MCF 10A (cell line): ENCODE measurements around the gene ELL2. TPM values are rescaled to one million over a fixed set of nuclear protein-coding genes. Genes with fewer than 3 reads are reported as not detected.
"Not testable (repeated sequence)": the region's sequence is repeated elsewhere in the genome, so short reads cannot be mapped to it uniquely, and the experiment has no call there.

Experiments
- BruUV-seq: library from RNA; stranded (reverse); fragments of 400-500 nt; replicated peaks from 2 replicates; lab custom pipeline; 2021; lab: Mats Ljungman, UMichigan
- CTCF ChIA-PET: fragments of 300-600 bp; sonication (Branson Sonifier 250); formaldehyde crosslinking; extraction: SDS; loops from one replicate; lab custom pipeline; 2021; ENCODE audit warnings: antibody characterized with exemption, inconsistent platforms; lab: Yijun Ruan, JAX
- POLR2A ChIA-PET: fragments of 300-600, 350-650 bp; sonication (Branson Sonifier 250); formaldehyde crosslinking; extraction: SDS; loops from one replicate; lab custom pipeline; 2020; ENCODE audit warnings: antibody characterized with exemption, inconsistent platforms; lab: Yijun Ruan, JAX
- DNase-seq: peaks from one replicate; pipeline ENCODE4 v3.0.0-alpha.2; 2018; ENCODE audit not compliant: unreplicated experiment
- H3K27ac Mint-ChIP-seq: one replicate; pipeline ENCODE4 v1.8.0; 2022; ENCODE audit warnings: mild to moderate bottlenecking, low read depth, mixed read lengths; ENCODE audit not compliant: unreplicated experiment
- H3K27me3 Mint-ChIP-seq: one replicate; pipeline ENCODE4 v1.8.0; 2022; ENCODE audit warnings: mixed read lengths; ENCODE audit not compliant: insufficient read depth, unreplicated experiment
- H3K36me3 Mint-ChIP-seq: one replicate; pipeline ENCODE4 v1.8.0; 2022; ENCODE audit warnings: mild to moderate bottlenecking, moderate library complexity, mixed read lengths; ENCODE audit not compliant: insufficient read depth, unreplicated experiment
- H3K4me1 Mint-ChIP-seq: one replicate; pipeline ENCODE4 v1.8.0; 2022; ENCODE audit warnings: mixed read lengths; ENCODE audit not compliant: insufficient read depth, unreplicated experiment
- H3K4me3 Mint-ChIP-seq: one replicate; pipeline ENCODE4 v1.8.0; 2022; ENCODE audit warnings: mild to moderate bottlenecking, moderate library complexity, mixed read lengths; ENCODE audit not compliant: unreplicated experiment
- H3K9me3 Mint-ChIP-seq: one replicate; pipeline ENCODE4 v1.8.0; 2022; ENCODE audit warnings: mixed read lengths; ENCODE audit not compliant: unreplicated experiment
- intact Hi-C: fragments of 100-400 bp; cut with micrococcal nuclease; formaldehyde crosslinking; loops from 2 replicates; pipeline ENCODE4 v1.14.1; 2022
- total RNA-seq: library from RNA; stranded (reverse); gene quantifications from 2 replicates; pipeline ENCODE4 v1.2.3, GENCODE V29; 2022
- TF ChIP-seq, protein P1 (sequence below): fragments of 200-600 bp; IDR thresholded peaks from one replicate; pipeline ENCODE4 v1.8.0; 2022; ENCODE audit warnings: antibody characterized with exemption, mild to moderate bottlenecking; ENCODE audit not compliant: unreplicated experiment

Gene ELL2
- total RNA-seq, 1 experiment from 2014 or later: 147 TPM

- POLR2A ChIA-PET: interaction anchor here (0.6 to 6.0 kb wide), 8 partner anchors 8 to 480 kb away, joined by 3 to 82 read pairs (median 4); no protein-coding TSS in a partner anchor
- CTCF ChIA-PET: interaction anchor here (0.6 to 2.2 kb wide), 13 partner anchors 11 to 480 kb away, joined by 3 to 14 read pairs (median 4); partner anchors contain the start of genes ELL2 and GLRX
- H3K27ac Mint-ChIP-seq: peak overlapping the region; percentile 99
Observed at GRCh38 chr5:95857185-95857945, 104.3 kb downstream of the ELL2 start.

DNA sequence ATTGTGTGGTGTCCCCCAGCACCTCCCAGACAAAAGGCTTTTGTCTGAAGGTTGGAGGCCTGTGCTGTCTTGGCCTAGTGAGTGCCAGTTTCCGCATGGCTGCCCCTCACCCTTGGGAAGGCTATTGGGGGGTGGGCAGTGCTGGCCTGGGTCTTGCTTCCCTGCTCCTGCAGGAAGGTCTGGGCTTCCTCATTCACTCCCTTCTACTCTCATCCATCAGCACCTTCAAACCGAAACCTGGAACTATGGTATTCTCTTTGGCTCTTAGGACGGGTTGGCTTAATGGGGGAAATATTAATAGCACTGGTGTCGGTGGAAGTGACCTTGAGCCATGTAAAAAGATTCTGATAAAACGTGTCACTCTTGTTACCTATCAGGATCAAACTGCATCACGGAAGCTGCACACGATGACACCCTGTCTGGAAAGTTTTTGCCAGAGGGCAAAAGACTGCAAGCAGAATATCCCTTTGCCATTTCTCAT lies 105.1 kb downstream of the ELL2 start:
- intact Hi-C loops: loop anchor here (5.0 kb wide), 1 partner anchor 651 kb away; no protein-coding TSS in a partner anchor
- ChIA-PET POLR2A (interaction anchor here (0.6 to 6.0 kb wide), 4 partner anchors 68 to 481 kb away, joined by 3 to 82 read pairs (median 3); no protein-coding TSS in a partner anchor), CTCF (interaction anchor here (0.9 to 2.2 kb wide), 9 partner anchors 10 to 488 kb away, joined by 3 to 14 read pairs (median 4); no protein-coding TSS in a partner anchor)
- BruUV-seq: no TSS peak
- Mint-ChIP-seq H3K36me3 (peaks cover 13% of the 10 kb centered on the region), H3K4me1 (peaks cover 37% of the 10 kb centered on the region), H3K4me3 (no peak overlapping the region), H3K27ac (peak overlapping the region; percentile 99), H3K9me3 (no peaks in the 10 kb centered on the region), H3K27me3 (no peaks in the 10 kb centered on the region)
- DNase-seq: no peak
- TF ChIP-seq, protein P1, sequence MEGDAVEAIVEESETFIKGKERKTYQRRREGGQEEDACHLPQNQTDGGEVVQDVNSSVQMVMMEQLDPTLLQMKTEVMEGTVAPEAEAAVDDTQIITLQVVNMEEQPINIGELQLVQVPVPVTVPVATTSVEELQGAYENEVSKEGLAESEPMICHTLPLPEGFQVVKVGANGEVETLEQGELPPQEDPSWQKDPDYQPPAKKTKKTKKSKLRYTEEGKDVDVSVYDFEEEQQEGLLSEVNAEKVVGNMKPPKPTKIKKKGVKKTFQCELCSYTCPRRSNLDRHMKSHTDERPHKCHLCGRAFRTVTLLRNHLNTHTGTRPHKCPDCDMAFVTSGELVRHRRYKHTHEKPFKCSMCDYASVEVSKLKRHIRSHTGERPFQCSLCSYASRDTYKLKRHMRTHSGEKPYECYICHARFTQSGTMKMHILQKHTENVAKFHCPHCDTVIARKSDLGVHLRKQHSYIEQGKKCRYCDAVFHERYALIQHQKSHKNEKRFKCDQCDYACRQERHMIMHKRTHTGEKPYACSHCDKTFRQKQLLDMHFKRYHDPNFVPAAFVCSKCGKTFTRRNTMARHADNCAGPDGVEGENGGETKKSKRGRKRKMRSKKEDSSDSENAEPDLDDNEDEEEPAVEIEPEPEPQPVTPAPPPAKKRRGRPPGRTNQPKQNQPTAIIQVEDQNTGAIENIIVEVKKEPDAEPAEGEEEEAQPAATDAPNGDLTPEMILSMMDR: no peak

More at GRCh38 chr5:95857185-95857945, 104.3 kb downstream of the ELL2 start:
- no peaks in the 10 kb centered on the region for H3K27me3 Mint-ChIP-seq
- TF ChIP-seq, protein P1: no peak
- peaks cover 19% of the 10 kb centered on the region for H3K36me3 Mint-ChIP-seq
- BruUV-seq: no TSS peak
- DNase-seq: peak; percentile 34
- peaks cover 46% of the 10 kb centered on the region for H3K4me1 Mint-ChIP-seq
- intact Hi-C loops: loop anchor here (5.0 kb wide), 1 partner anchor 650 kb away; no protein-coding TSS in a partner anchor
- no peaks in the 10 kb centered on the region for H3K9me3 Mint-ChIP-seq
- no peak overlapping the region for H3K4me3 Mint-ChIP-seq

DNA sequence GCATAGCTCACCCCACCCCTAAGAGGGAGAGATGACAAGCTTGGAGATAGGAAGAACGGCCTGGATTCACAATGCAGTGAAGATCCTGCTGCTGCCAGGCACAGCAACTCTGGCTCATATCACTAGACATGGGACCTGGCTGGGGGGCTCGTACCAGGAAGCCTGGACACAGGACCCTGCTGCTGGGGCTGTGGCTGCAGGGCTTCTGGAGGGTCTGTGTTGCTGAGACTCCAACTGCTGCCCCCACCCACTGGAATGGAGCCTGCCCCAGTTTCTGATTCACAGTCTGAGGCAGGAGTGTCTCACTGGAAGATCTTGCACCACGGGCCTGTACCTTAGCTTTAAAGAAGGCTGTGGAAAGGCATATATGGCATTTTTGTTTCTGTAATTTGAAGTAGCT lies 108.2 kb downstream of the ELL2 start:
- no peak for DNase-seq
- intact Hi-C loops: no loop called here
- Mint-ChIP-seq H3K4me1 (peaks cover 11% of the 10 kb centered on the region), H3K9me3 (no peaks in the 10 kb centered on the region), H3K4me3 (no peak overlapping the region), H3K27ac (no peak overlapping the region), H3K27me3 (no peaks in the 10 kb centered on the region), H3K36me3 (no peaks in the 10 kb centered on the region)
- no TSS peak for BruUV-seq
- POLR2A ChIA-PET: interaction anchor here (1.1 kb wide), 1 partner anchor 31 kb away, joined by 4 read pairs; the partner anchor contains the start of gene GLRX
- TF ChIP-seq, protein P1: no peak
- CTCF ChIA-PET: interaction anchor here (0.5 to 16.0 kb wide), 11 partner anchors 8 to 749 kb away, joined by 3 to 336 read pairs (median 4); no protein-coding TSS in a partner anchor

DNA sequence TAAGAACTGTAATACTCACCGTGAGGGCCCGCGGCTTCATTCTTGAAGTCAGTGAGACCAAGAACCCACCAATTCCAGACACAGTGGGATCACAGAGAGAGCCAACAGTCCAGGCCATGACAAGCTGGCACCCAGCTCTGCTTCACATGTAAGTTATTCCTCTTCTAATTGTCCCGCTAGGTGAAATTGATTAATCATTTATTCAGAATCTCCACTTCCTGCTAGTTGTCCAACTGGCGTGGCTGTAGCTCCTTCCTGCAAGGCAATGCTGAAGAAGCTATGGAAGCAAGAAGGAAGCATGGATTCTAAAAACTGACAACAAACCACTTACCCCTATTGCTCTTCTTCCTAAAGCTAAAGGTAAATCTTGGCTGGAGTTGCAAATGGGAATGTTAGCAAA lies 109.1 kb downstream of the ELL2 start:
- H3K27ac Mint-ChIP-seq: no peak overlapping the region
- peaks cover 4% of the 10 kb centered on the region for H3K4me1 Mint-ChIP-seq
- TF ChIP-seq, protein P1: no peak
- H3K36me3 Mint-ChIP-seq: no peaks in the 10 kb centered on the region
- no peak overlapping the region for H3K4me3 Mint-ChIP-seq
- no TSS peak for BruUV-seq
- no peaks in the 10 kb centered on the region for H3K27me3 Mint-ChIP-seq
- H3K9me3 Mint-ChIP-seq: no peaks in the 10 kb centered on the region
- no peak for DNase-seq
- CTCF ChIA-PET: interaction anchor here (0.6 to 16.0 kb wide), 11 partner anchors 10 to 834 kb away, joined by 3 to 336 read pairs (median 4); no protein-coding TSS in a partner anchor
- intact Hi-C loops: no loop called here
- POLR2A ChIA-PET: interaction anchor here (0.6 kb wide), 4 partner anchors 73 to 596 kb away, joined by 3 to 4 read pairs (median 4); no protein-coding TSS in a partner anchor

GRCh38 chr5:95851141-95851540 lies 110.5 kb downstream of the ELL2 start:
- BruUV-seq, H3K4me3 Mint-ChIP-seq, DNase-seq, H3K36me3 Mint-ChIP-seq, H3K9me3 Mint-ChIP-seq, intact Hi-C loops, H3K27ac Mint-ChIP-seq, H3K27me3 Mint-ChIP-seq, H3K4me1 Mint-ChIP-seq: not testable (repeated sequence)
- ChIA-PET POLR2A (interaction anchor here (0.6 kb wide), 1 partner anchor 823 kb away, joined by 5 read pairs; no protein-coding TSS in a partner anchor), CTCF (interaction anchor here (0.7 to 16.0 kb wide), 5 partner anchors 67 to 485 kb away, joined by 3 to 336 read pairs (median 86); partner anchors contain the start of gene RFESD)
